Measurements from ENCODE around the gene ODF4.
A peak's percentile ranks its signal among the peaks of the same experiment; 100 is the strongest.
"Not testable (repeated sequence)": the region's sequence is repeated elsewhere in the genome, so short reads cannot be mapped to it uniquely, and the experiment has no call there.

ODF4 gene

DNA sequence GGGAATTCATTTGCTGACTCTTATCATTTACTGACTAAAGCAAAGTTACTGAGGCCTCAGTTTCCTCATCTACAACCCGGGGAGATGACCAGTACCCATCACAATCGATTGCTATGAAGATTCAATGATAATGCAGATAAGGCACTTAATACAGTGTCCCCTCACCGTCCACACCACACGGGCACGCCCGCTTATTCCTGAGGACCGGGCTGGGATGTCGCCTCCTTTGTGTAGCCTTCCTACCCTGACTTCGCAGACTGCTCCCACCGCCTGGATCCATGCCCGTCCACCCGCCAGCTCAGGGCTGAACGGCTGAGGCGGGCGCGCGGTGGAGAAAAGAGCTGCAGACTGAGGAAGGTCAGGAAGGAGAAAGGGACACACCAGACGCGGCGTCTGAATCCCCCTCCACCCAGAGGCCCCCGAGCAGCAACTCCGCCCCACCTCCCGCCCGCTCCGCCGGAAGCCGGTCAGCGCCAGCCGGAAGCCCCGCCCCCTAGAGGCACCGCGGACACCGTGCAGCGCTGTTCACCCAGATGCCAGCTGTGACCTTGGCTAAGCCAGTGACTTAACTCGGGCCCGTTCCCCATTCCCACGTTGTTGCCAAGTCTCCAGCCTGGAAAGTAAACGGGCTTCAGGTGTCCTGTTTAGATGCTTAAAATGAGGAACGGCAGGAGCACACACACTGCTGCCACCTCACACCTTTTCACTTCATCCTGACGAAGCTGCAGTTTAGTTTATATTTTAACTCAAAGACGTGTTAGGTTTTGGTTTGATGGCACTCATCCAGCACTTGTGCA is 36.8 kb downstream of the ODF4 start, which contains the start of gene KRABD2:
KRABD2 (minus strand) TSS at position 434 of the 797 bp plus-strand sequence.
- DNase-seq (ENCODE audit: insufficient read length, low spot score) (peak; percentile 94), FAIRE-seq (peak; percentile 98)
- TF ChIP-seq POLR2AphosphoS5 (IDR thresholded peaks at IDR 0.05; ENCODE audit: low read depth, low read length): peak; percentile 98
- TF ChIP-seq POLR2A (IDR thresholded peaks at IDR 0.05; ENCODE audit: low read depth, low read length): peak; percentile 94
- TF ChIP-seq PAX5 (IDR thresholded peaks at IDR 0.05; ENCODE audit: insufficient read depth, low read length, severe bottlenecking): peak; percentile 63
- peak; percentile 57 for TF ChIP-seq TAF1 (IDR thresholded peaks at IDR 0.05; ENCODE audit: low read depth, low read length)
- peak; percentile 75 for TF ChIP-seq POU2F2 (IDR thresholded peaks at IDR 0.05; ENCODE audit: low read depth, low read length)
- TF ChIP-seq SPI1 (IDR thresholded peaks at IDR 0.05; ENCODE audit: low read depth, low read length): no peak

DNA sequence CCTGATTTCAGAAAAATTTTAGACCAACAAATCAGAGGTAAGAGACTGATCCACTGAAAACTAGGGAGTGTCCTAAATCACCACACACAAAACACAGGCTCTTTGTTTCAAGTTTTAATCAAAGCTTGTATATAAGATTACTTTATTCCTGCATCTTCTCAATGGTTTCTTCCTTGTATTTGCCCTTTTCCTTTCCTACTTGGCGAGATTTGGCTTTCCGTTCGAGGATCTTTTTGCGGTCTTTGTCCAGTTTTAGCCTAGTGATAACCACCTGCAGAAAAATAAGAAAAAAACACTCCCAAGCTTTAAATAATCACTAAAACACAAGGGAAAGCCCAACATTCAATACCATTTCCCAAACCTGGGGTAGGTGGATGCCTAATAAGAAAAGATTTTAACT is 37.8 kb downstream of the ODF4 start:
- DNase-seq (ENCODE audit: insufficient read length, low spot score) (no peak), FAIRE-seq (no peak)
- TF ChIP-seq PAX5 (IDR thresholded peaks at IDR 0.05; ENCODE audit: insufficient read depth, low read length, severe bottlenecking): no peak

DNA sequence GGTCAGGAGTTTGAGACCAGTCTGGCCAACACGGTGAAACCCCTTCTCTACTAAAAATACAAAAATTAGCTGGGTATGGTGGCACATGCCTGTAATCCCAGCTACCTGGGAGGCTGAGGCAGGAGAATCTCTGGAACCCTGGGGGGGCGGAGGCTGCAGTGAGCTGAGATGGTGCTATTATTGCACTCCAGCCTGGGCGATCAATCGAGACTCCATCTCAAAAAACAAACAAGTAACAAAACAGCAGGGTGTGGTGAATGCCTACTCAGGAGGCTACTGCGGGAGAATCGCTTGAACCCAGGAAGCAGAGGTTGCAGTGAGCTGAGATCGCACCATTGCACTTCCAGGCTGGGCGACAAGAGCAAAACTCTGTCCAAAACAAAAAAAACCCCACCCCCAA is 38.5 kb downstream of the ODF4 start:
- FAIRE-seq; DNase-seq (ENCODE audit: insufficient read length, low spot score): not testable (repeated sequence)

DNA sequence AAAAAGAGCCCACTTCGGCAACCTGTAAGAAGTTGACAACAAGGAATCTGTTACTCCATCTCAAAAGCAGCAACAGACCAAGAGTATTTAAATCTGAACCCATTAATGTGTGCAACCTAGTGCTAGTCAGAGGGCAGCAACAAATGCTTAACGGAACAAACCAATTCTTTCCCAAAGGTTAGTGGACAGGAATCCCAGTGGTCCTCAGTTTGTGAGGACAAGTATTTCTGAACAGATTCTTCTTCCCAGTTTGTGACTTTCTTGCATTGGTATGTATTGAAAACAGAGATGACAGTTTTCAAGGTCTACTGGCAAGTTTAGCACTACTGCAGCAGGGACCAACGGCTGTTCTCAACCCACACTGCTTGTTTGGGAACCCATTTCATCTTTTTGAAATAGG is 40.4 kb downstream of the ODF4 start:
- DNase-seq (ENCODE audit: insufficient read length, low spot score): no peak
- no peak for TF ChIP-seq POU2F2 (IDR thresholded peaks at IDR 0.05; ENCODE audit: low read depth, low read length)
- no peak for TF ChIP-seq POLR2A (IDR thresholded peaks at IDR 0.05; ENCODE audit: low read depth, low read length)
- no peak for TF ChIP-seq SPI1 (IDR thresholded peaks at IDR 0.05; ENCODE audit: low read depth, low read length)
- TF ChIP-seq PAX5 (IDR thresholded peaks at IDR 0.05; ENCODE audit: insufficient read depth, low read length, severe bottlenecking): no peak
- no peak for TF ChIP-seq TAF1 (IDR thresholded peaks at IDR 0.05; ENCODE audit: low read depth, low read length)
- no peak for TF ChIP-seq POLR2AphosphoS5 (IDR thresholded peaks at IDR 0.05; ENCODE audit: low read depth, low read length)
- FAIRE-seq: no peak

DNA sequence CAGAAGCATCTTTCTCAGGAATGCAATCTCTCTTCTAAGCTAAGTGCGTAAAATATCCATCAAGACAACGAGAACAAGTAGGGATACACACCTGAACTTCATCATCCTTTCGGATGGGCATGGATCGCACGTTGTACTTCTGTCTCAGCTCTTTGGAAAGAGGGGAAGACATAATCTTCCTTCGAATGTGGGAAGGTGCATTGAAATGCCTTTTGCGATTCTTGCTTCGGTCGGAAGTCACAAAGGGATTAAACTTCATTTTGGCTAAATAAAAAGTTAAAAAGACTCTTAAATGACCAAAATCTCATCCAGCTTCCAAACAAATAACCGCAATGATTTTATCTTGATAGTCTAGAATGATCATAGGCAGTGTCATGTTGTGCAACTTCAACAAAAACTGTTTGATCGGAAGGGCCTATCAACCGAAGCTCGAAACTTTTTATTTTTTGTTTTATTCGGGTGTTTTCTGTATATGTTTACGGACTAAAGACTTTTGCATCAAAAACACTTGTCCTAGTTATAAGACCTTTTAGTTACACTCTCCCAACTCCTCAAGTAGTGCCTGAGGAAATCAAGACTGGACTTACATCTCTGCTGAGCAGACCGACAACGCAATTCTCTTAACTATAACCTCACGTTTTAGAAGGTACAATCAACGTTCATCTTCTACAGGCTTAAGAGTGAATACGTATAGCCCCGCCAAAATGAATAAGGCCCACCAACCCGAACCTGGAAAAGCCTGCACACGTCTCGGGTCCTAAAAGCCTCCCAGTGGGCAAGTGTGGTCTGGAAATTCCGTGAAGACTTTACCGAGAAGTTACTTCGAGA is 42.6 kb downstream of the ODF4 start:
- FAIRE-seq (peak; percentile 65), DNase-seq (ENCODE audit: insufficient read length, low spot score) (no peak)

DNA sequence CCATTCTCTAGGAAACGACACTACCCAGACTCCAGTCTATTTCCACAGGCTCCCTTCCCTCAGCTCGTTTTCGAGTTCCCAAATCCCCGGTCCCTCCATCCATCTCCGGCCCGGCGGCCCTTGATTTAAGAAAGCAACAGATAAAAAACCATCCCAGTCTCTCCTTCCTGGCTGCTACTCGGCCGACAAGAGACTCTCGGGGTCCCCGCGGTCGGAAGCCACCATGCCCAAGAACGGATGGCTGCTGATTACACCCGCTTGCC is 43.2 kb downstream of the ODF4 start:
- no peak for TF ChIP-seq SPI1 (IDR thresholded peaks at IDR 0.05; ENCODE audit: low read depth, low read length)
- no peak for TF ChIP-seq POU2F2 (IDR thresholded peaks at IDR 0.05; ENCODE audit: low read depth, low read length)
- FAIRE-seq (no peak), DNase-seq (ENCODE audit: insufficient read length, low spot score) (no peak)

More for the DNA sequence above, 42.6 kb downstream of the ODF4 start:
- TF ChIP-seq TAF1 (IDR thresholded peaks at IDR 0.05; ENCODE audit: low read depth, low read length) (no peak), PAX5 (IDR thresholded peaks at IDR 0.05; ENCODE audit: insufficient read depth, low read length, severe bottlenecking) (no peak), SPI1 (IDR thresholded peaks at IDR 0.05; ENCODE audit: low read depth, low read length) (no peak), POLR2AphosphoS5 (IDR thresholded peaks at IDR 0.05; ENCODE audit: low read depth, low read length) (no peak), POLR2A (IDR thresholded peaks at IDR 0.05; ENCODE audit: low read depth, low read length) (no peak), POU2F2 (IDR thresholded peaks at IDR 0.05; ENCODE audit: low read depth, low read length) (no peak)

DNA sequence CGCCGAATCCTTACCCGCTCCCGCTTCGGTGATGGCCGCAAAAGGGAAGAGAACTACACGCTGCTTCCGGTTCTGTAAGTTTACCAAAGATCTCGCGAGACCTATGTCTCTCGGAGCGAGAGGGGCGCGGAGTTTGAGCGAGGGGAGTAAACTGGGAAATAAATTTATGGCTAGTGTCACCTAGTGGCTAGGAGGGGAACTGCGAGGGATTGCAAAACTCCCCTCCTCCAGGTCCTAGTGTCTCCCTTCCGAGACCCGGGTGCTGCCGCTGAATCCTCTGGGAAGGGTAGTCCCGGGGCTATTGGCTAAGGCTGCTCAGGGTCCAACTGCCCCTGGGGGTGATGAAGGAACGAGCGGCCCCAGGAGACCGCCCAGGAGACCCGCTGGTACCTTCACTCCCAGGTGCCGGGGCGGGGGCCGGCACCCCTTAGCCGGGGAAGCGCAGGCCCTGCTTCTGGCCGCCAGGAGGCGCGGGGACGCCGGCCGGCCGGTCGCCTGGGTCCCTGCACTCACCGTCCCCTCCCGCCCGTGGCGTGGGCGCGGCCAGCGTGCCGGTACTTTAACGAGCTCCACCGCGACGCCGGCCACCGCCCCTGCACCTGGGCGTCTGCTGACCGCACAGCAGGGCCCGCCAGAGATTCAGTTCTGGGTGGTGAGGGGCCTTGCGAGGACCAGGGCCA is 43.6 kb downstream of the ODF4 start, which contains the start of gene RPL26:
RPL26 (minus strand) TSS at position 51 of the 680 bp plus-strand sequence. CDS start 883 bp downstream, outside the sequence.
- TF ChIP-seq TAF1 (IDR thresholded peaks at IDR 0.05; ENCODE audit: low read depth, low read length): peak; percentile 100; the same call in 1 of the 2 replicates
- peak; percentile 87 for TF ChIP-seq POU2F2 (IDR thresholded peaks at IDR 0.05; ENCODE audit: low read depth, low read length)
- TF ChIP-seq POLR2AphosphoS5 (IDR thresholded peaks at IDR 0.05; ENCODE audit: low read depth, low read length): peak; percentile 99; the same call in 1 of the 2 replicates
- TF ChIP-seq PAX5 (IDR thresholded peaks at IDR 0.05; ENCODE audit: insufficient read depth, low read length, severe bottlenecking): peak; percentile 55
- peak; percentile 99 for TF ChIP-seq POLR2A (IDR thresholded peaks at IDR 0.05; ENCODE audit: low read depth, low read length)
- TF ChIP-seq SPI1 (IDR thresholded peaks at IDR 0.05; ENCODE audit: low read depth, low read length): peak; percentile 47
- DNase-seq (ENCODE audit: insufficient read length, low spot score) (peak; percentile 94), FAIRE-seq (peak; percentile 90)

DNA sequence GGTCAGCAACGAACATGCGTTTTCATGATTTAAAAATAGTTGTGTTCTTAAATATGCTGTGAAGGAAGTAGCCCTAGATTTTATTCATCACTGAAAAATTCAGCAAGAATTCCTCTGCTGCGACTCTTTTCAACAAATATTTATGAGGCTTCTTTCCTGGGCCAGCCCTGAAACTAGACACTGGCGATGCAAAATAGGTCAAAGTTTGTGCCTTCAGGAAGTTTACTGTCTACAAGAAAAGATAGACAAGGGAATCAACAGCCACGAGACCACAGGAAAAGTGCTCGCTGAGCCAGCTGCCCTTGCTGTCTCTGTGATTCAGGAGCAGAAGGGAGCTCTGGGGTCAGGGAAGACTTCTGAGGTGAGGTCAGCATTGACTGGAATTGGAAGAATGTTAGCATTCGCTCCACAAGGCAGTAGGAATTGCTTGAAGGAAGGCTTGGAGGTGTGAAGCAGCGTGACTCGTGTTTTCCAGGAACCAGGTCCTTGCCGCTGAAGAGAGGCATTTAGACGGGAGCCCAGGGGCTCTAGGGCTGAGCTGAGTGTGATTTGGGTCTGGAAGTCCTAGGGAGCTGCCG is 45.2 kb downstream of the ODF4 start:
- DNase-seq (ENCODE audit: insufficient read length, low spot score) (no peak), FAIRE-seq (no peak)
- no peak for TF ChIP-seq POLR2AphosphoS5 (IDR thresholded peaks at IDR 0.05; ENCODE audit: low read depth, low read length)
- no peak for TF ChIP-seq PAX5 (IDR thresholded peaks at IDR 0.05; ENCODE audit: insufficient read depth, low read length, severe bottlenecking)
- no peak for TF ChIP-seq SPI1 (IDR thresholded peaks at IDR 0.05; ENCODE audit: low read depth, low read length)
- no peak for TF ChIP-seq TAF1 (IDR thresholded peaks at IDR 0.05; ENCODE audit: low read depth, low read length)
- no peak for TF ChIP-seq POLR2A (IDR thresholded peaks at IDR 0.05; ENCODE audit: low read depth, low read length)
- no peak for TF ChIP-seq POU2F2 (IDR thresholded peaks at IDR 0.05; ENCODE audit: low read depth, low read length)

DNA sequence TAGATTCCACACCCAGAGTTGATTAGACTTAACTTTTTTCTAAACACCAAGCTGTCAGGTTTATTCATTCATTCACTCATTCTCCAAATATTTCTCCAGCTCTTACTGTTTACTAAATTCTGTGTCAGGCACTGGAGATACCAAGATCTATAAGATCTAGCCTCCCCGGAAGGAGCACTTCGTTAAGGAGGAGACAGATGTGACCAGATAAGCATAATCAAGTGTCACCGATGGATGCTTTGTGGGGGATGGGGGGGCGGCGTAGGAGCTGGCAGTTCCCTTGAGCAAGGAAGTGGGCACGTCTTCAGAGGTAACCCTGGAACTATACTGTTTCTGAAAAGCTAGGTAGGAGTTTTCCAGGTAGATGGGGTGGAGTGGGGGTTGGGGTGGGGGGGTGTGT is 47.2 kb downstream of the ODF4 start:
- TF ChIP-seq POU2F2 (IDR thresholded peaks at IDR 0.05; ENCODE audit: low read depth, low read length) (no peak), POLR2A (IDR thresholded peaks at IDR 0.05; ENCODE audit: low read depth, low read length) (no peak), TAF1 (IDR thresholded peaks at IDR 0.05; ENCODE audit: low read depth, low read length) (no peak), SPI1 (IDR thresholded peaks at IDR 0.05; ENCODE audit: low read depth, low read length) (no peak), PAX5 (IDR thresholded peaks at IDR 0.05; ENCODE audit: insufficient read depth, low read length, severe bottlenecking) (no peak), POLR2AphosphoS5 (IDR thresholded peaks at IDR 0.05; ENCODE audit: low read depth, low read length) (no peak)
- FAIRE-seq (no peak), DNase-seq (ENCODE audit: insufficient read length, low spot score) (no peak)
